HG03060 (cell line): ENCODE measurements around the gene EMP3.
"Not testable (repeated sequence)": the region's sequence is repeated elsewhere in the genome, so short reads cannot be mapped to it uniquely, and the experiment has no call there.

Experiments
- ATAC-seq: cut with Tn5 transposase; IDR thresholded peaks from one replicate; pipeline ENCODE4 v1.9.1; 2021; ENCODE audit warnings: low read depth, moderate number of reproducible peaks; ENCODE audit not compliant: unreplicated experiment

EMP3 gene

DNA sequence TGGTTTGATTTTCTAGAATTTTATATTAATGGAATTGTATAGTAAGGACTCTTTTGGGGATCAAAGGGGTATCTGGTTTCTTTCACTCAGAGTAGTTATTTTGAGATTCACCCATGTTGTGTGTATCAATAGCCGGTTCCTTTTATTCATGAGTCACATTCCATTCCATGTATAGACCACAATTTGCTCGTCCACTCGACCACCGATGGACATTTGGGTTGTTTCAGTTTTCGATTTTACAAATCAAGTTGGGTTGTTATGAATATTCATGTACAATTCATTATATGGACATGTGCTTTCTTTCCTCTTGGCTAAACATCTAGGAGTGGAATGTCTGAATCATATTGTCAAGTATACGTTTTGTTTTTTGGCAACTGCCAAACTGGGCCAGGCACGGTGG is 9.6 kb upstream of the EMP3 start:
- no peak for ATAC-seq

DNA sequence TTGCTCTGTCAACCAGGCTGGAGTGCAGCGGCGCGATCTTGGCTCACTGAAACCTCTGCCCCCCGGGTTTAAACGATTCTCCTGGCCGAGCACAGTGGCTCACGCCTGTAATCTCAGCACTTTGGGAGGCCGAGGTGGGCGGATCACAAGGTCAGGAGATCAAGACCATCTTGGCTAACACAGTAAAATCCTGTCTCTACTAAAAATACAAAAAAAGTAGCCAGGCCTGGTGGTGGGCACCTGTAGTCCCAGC is 7.7 kb upstream of the EMP3 start:
- not testable (repeated sequence) for ATAC-seq

DNA sequence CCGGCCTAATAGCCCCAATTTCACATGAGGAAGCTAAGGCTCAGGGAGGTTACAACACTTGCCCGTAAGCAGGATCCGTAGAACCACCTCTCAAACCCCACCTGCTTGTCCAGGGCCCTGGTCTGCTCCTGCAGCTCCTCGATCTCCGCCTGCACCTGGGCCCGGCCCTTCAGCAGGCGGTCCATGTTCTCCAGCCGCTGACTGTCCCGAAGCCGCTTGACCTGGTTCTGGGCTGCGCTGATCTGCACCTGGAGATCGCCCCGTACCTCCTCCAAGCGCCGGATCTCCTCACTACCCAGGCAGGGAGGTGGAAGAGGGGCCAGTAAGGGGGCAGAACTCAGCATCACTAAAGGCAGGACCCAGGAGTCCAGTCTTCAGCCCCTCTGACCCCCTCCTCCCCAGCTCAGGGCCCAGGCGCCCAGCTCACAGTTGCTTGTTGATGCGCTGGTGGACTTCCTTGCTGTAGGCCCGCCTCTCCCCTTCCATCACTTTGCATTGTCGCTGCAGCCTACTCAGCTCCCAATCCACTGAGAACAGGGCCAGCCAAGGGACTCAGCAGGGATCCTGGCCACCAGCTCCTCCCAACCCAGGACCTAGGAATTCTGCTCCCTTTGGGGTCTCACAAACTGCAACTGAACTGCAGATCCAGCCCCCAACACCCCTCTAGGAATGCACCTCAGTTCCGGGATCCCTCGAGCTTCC is 6.9 kb upstream of the EMP3 start:
- no peak for ATAC-seq

DNA sequence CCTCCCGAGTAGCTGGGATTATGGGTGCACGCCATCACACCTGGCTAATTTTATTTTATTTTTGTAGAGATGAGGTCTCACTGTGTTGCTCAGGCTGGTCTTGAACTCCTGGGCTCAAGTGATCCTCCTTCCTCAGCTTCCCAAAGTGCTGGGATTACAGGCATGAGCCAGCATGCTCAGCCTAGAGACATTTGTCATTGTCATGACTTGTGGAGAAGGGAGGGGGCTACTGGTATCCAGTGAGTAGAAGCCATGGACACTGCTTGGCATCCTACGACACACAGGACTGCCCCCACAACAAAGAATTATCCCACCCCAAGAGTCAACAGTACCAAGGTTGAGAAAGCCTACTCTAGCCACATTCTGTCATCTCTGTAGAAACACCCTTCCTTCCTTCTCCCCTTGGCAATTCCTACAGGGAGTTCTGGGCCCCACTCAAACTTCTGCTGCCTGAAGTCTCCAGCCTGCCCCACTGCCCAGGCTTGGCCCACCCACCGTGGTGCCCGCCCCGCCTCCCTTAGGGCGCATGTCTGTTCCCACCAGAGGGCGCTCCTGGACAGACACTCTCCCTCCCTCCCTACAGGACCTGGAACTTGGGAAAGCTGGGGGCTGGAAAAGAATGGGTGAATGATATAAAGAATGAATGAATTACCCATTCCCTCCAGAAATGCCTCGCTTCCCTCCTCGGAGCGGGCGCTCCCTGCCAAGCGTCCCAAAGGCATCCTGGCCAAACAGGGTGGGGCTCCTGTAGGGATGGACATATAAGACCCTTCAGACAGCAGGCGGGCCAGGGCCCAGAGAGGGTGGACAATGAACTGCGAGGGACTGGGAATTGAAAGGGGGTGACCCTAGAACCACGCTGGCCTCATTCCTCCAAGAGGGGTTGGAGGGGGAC is 5.5 kb upstream of the EMP3 start:
- no peak for ATAC-seq

DNA sequence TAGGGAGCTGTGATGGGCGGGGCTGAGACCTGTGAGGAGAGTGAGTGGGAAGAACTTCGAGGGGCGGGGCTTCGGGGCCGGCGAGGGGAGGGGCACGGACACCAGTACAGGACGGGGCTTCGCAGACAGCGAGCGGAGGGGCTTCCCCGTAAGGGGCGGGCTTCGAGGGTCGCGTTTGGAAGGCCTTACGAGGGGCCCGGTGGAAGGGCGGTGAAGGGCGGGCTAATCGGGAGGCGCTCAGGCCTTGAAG is 4.1 kb upstream of the EMP3 start:
- peak; percentile 18 for ATAC-seq

DNA sequence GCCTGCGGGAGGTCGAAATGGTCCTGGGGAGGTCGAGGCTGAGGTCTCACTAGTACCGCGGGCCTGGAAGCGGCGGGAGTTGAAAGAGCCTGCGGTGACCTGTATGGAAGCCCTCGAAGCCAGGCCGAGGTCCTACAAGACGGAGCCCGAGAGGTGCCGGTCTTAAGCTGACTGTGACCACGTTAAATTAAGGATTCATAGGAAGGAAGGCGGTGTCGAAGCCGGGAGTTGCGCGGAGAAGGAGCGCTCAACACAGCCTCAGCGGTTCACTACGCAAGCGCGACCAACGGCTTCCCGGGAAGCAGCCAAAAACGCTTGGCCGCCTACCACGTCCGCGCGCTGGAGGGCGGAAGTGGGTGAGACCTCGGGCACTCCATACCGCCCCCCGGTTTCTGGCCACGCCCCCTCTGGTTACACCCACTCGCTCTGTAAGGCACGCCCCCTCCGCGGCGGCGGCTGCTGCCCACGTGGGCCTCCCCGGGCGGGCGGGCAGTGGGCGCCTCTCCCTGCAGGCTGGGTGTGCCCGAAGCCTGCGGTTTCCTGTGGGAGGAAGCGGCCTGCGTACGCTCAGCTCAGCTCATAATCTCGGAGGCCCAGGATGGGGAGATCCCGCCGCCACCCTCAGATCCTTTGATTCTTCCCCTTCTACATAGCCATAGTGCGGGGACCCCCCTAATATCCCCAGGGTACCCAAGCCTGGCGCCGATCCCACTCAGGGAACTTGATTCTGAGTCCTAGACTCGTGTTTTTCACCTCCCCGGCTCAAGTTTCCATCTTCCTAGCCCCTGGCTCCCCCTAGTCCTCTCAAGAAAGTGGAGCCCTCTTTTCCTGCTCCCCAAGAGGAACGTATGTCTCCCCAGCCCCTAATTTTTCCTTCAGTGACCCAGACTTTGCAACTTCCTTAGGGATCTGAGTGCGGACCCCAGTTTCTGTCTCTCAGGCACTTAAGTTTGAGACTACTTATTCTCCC is 3.4 kb upstream of the EMP3 start:
- peak; percentile 46 for ATAC-seq

DNA sequence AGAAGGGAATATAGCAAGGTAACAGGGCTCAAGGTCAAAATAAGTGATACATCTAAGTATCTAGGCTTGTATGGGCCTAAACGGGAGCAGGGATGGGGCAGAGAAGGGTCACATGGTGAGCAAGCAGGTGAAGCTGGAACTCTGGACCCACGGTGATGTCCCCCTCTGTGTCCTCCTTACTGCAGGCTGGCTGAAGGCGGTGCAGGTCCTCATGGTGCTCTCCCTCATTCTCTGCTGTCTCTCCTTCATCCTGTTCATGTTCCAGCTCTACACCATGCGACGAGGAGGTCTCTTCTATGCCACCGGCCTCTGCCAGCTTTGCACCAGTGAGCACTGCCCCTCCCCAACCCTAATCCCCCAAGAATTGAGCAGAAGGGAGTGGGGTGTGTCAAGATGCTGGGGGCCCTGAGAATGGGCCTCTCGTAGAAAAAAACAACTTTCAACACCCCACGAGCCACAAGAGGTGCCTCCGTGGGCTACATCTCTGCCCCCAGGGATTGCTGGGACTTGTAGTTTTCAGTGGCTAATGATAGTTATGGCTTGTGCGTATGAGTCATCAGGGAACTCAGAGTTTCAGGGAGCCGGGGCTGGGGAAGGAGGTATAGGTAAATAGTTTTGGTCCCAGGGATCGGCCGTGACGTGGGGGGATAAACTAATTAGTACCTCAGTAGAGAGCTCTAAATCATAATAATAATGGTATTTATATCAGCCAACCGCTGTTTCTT is 4.0 kb downstream of the EMP3 start:
- no peak for ATAC-seq

DNA sequence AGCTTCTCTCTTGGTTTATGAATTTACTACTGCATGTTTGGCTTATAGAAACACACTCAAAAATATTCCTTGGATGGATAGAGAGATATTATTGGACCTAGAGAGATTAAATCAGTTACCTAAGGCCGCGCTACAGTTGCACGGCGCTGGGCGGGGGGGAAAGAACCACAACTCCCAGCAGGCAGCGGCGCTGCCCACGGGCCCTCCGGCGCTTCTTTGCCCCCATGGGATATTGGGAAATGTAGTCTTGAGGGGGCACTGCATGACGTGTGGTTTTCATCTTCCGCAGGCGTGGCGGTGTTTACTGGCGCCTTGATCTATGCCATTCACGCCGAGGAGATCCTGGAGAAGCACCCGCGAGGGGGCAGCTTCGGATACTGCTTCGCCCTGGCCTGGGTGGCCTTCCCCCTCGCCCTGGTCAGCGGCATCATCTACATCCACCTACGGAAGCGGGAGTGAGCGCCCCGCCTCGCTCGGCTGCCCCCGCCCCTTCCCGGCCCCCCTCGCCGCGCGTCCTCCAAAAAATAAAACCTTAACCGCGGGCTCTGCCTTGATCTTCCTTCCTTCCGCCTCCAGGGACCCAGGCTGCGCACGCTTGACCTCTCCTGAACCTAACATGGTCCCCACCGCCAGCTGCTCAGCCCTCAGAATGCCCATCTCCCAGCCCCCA is 4.8 kb downstream of the EMP3 start:
- no peak for ATAC-seq

DNA sequence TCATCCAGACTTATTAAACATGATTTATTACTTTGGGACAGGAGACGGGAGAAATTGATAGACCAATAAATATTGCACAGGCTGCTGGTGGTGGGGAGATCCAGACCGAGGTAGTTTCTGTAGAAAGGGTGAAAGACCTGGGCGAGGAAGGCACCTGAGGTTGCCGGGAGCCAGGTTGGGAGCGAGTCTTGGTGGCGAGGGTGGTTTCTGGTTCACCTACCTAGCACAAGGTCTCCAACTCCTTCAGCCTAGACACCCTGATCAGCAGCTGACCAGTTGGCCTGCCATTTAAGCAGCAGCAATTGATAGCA is 7.0 kb downstream of the EMP3 start:
- no peak for ATAC-seq

DNA sequence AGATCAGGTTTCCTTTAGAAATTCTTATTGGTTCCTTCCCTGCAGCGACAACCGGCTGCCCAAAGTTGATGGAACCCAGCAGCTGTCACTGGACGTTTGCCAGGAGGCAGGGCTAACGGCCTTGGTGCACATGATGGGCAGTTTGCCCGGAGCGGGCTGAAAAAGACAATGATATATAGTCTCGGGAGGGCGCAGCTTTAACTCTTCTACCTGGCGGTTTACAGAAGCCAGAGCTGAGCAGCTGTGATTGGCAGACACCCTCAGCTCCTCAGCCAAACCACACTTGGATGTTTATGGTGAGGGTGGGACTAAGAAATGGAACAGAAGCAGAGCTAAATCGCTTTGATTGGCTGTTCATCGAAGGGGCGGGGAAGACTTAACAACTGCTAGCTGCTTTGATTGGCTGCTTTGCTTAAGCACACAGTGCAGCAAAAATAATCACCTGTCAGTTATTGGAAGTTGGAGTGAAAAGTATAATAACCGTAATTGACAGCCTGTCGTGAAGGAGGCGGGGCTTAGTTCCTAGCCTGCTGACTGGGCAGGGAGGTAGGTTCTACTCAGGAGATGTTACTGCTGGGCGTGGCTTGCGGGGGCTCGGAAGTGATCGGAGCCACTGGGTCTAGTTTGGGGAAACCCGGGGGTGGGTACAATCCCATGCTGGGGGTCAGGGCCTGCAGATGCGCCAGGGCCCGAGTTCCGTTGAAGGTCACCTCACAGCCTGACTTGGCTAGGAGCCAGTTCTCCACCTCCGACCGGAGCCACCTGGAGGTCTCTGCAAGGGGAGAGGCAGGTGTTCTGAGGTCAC is 7.5 kb downstream of the EMP3 start:
- peak; percentile 72 for ATAC-seq

DNA sequence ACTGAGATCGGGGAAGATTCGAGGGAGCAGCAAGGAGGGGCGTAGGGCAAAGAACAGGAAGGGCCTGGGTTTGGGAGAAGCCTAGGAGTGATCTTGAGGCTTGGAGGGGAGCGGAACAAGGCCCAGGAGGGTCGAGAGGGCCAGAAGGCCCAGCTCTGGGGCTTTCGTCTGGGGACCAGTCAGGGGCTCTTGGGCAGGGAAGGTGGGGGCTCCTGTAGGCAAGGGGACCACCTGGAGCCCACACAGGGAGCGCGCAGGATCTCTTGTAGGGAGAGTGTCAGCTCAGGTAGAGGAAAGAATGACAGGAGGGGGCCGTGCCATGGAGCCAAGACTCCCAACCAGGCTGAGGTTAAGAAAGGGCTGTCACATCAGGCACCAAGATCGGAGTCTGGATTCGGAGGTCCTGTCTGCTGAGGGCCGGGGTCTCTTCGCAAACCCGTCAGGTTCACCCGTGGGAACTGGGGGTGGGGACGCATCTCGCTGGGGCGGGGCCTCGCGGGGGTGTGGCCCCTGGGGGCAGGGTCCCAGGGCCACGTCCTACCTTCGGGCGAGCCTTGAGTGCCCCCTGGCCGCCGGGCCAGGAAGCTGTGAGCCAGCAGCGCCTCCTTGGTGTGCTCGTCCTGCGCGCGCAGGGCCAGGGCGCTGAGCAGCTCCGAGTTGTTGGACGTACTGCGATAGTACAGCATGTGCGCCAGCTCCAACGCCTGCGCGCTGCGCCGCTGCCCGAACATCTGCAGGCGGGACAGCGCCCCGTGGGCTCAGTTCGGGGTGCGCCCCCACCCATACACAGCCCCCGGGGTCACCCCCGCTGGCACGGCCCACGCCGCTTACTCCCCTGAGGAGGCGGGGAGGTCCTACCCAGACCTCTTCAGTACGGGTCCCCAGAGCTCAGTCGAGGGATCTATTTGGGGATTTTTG is 8.4 kb downstream of the EMP3 start:
- no peak for ATAC-seq

DNA sequence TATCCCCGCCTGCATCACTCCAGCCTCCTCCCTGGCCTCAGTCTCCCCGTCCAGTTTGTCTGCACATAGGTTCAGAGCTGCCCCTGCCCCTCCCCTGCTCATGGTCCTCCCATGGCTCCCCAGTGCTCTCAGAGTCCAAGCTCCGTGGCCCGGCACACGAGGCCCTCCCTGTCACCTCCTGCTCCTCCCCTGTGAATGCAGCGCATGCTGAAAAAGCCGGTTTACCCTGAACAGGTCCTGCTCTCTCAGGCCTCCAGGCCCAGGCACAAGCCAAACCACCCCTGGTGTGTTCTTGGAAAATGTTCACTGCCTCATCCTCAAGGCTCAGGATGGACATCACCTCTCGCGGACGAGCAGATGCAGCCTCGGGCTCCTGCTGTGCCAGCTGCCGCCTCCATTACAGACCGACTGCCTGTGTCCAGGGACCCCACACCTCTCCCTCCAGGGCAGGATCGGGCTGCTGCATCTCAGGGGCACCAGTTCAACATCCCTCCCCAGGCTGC is 13.0 kb downstream of the EMP3 start:
- ATAC-seq = no peak

DNA sequence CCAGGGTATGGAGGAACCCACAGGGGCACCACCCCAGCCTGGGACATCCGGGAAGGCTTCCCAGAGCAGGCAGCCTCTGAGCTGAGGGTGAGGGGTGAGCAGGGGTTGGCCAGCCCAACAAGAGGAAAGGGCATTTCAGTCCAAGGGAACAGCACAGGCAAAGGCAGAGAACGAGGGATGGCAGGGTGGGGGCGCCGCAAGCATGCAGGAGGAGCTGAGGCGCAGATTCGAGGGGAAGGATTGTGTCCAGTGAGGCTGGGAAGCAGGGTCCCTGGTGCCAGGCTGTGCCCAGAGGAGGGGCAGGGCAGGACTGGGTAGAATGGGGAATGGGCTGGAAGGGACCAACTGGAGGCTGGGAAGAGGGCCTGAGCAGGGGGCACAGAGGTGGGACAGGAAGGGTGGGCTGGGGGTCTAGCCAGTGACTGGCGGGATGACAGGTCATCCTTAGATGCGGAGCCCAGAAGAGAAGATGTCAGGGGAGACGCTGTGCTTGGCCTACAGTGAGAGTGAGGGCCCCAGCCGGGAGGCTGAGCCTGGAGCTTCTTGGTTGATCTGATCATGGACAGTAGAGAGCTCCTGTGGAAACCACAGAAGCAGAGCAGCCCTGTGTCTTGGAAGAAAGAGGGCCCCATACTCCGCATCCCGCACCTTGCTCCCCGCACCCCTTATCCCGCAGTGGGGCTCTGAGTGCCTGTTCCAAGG is 13.6 kb downstream of the EMP3 start:
- ATAC-seq = no peak

DNA sequence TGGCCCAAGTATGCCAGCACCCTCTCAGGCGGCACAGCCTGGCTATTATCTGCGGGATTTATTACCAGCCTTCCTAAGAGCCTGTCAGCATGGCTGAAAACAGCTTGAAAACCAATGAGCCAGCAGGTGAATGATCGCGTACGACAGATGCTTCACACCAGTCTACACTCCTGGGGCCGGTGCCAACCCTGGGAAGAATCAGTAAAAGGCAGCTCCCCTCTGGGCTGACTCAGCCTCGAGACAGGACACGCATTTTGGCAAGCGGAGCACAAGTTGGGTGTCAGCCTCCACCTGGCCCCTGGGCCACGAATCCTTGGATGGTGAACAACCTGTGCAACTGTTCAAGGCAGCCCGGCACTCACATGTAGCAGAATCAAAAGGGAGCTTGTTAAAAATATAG is 15.6 kb downstream of the EMP3 start:
- ATAC-seq = no peak

DNA sequence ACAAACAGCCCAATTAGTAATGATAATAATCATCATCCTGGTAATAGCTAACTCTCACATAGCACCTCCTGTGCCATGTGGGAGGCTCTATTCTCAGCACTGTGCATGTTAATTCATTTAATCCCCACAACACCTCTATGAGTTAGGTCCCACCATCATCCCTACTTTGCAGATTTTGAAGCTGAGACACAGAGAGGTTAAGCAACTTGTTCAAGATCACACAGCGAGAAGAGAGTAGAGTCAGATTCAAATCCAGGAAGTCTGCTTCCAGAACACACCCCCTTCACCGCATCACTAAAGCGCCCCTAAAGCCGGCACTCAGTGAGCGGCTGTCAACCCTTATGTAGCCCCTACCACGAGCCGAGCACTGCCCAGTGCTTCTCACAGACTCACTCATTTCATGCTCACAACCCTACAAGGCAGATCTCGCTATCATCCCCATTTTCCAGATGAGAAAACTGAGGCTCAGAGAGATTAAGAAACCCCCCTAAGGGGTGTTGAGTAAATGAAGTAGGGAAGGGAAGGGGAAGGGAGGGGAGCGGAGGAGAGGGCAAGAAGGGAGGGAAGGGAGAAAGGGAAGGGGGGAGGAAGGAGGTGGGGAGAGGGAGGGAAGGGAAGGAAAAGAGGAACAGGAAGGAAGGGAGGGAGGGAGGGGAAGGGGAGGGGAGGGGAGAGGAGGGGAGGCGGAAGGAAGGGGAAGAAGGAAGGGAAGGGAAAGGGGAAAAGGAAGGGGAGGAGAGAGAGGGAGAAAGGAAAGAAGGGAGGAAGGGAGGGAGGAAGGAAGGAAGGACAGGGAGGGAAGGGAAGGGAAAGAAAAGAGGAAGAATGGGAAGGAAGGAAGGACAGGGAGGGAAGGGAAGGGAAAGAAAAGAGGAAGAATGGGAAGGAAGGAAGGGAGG is 16.4 kb downstream of the EMP3 start:
- no peak for ATAC-seq

DNA sequence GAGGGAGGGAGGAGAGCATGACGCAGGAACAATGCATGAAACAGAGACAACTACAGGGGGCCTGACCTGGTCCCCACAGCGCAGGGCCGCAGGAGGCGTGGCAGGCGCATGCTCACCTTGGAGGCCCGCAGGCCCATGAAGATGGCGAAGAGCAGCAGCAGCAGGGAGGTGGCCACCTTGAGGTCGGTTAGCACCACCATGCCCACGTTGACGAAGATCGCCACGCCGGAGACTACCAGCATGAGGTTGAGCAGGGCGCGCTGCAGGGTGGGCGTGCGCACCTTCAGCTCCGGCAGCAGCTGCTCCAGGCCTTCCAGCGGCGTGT is 17.0 kb downstream of the EMP3 start:
- ATAC-seq = no peak
